Stimulated activated CD4-positive, alpha-beta T cell treated with anti-CD3 and anti-CD28 coated beads, Interleukin-1b, Interleukin-23, amount 100 ng/mL, for 48 hours (primary cell): ENCODE data around the gene TXNDC5.

Experiments used
- DNase-seq: peaks from one replicate; pipeline ENCODE4 v3.0.0-alpha.2; 2020

Gene TXNDC5

GRCh38 chr6:7848229-7848628 is 62.4 kb downstream of the TXNDC5 start:
- DNase-seq: no peak

GRCh38 chr6:7846966-7847818 is 63.4 kb downstream of the TXNDC5 start:
- no peak for DNase-seq

- no peak for DNase-seq
Observed at GRCh38 chr6:7841781-7842468, 68.7 kb downstream of the TXNDC5 start.

DNA sequence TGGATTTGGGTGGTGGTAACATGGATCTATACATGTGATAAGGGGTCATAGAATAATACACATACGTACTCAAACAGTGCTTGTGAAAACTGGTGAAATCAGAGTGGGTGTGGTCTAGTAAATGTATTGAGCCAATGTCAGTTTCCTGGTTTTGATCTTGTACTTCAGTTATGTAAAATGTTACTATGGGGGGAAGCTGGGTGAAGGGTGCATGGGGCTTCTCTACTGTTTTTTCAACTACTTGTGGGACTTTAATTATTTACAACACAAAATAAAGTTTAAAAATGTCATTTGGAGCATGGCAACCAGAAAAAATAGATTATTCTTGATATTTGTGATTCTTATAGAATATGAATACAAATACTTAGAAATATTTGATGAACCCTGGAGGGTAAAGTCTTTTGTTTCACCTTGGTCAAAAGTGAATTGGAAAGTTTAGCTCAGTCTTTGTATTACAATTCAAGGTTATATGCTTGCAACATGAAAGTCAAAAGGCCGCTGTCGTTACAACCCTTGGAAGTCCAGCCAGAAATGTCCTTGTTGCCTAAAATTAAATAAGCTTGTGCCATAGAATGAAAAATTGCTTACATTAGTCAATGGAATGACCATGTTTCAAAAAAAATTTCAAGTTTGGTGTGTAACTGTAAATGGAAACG is 74.1 kb downstream of the TXNDC5 start:
- no peak for DNase-seq

GRCh38 chr6:7833751-7834070 is 76.9 kb downstream of the TXNDC5 start:
- no peak for DNase-seq

GRCh38 chr6:7832904-7833750 is 77.5 kb downstream of the TXNDC5 start:
- no peak for DNase-seq
